Measurements from ENCODE around the gene RHOA.

DNA sequence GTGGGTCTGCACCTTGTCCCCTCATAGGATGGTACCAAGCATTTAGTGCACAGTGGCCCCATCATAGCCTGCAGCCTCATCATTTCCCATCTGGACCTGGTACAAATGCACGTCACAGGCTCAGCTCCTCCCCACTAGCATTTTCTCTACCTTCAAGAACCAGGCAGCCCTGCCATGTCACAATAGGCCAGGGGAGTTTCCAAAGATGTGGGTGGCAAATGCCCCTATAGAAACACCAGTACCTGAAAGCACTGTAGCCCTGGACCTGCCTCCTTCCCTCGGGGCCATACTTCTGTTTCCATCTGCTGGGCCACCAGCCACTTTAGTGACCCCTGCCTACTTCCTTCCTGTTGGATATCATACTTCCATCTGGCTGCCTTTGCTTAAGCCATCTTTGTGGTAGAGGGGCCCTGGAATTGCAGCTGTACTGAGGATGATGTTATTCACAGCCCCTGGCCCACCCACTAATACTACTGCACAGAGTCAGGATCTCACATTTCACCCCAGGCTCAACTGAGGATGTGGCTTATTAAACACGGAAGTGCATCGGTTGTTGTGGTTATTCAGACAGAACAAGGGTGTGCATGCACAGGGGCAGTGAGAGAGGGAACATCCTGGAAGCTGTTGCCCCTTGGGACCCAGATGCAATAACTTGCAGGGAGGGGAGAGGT, 4.3 kb upstream of the RHOA start:
- TF ChIP-seq, protein P1, sequence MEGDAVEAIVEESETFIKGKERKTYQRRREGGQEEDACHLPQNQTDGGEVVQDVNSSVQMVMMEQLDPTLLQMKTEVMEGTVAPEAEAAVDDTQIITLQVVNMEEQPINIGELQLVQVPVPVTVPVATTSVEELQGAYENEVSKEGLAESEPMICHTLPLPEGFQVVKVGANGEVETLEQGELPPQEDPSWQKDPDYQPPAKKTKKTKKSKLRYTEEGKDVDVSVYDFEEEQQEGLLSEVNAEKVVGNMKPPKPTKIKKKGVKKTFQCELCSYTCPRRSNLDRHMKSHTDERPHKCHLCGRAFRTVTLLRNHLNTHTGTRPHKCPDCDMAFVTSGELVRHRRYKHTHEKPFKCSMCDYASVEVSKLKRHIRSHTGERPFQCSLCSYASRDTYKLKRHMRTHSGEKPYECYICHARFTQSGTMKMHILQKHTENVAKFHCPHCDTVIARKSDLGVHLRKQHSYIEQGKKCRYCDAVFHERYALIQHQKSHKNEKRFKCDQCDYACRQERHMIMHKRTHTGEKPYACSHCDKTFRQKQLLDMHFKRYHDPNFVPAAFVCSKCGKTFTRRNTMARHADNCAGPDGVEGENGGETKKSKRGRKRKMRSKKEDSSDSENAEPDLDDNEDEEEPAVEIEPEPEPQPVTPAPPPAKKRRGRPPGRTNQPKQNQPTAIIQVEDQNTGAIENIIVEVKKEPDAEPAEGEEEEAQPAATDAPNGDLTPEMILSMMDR (conservative IDR thresholded peaks at IDR 0.05; ENCODE audit: low read depth, low read length) = no peak
- TF ChIP-seq RAD21 (IDR thresholded peaks at IDR 0.05; ENCODE audit: low read length) (no peak), POLR2A (IDR thresholded peaks at IDR 0.05; ENCODE audit: low read depth, low read length) (no peak), CEBPB (IDR thresholded peaks at IDR 0.05; ENCODE audit: low read depth, low read length) (no peak), CHD1 (IDR thresholded peaks at IDR 0.05; ENCODE audit: low read depth, low read length) (no peak), SMC3 (IDR thresholded peaks at IDR 0.05; ENCODE audit: low read depth, low read length) (no peak), BHLHE40 (IDR thresholded peaks at IDR 0.05; ENCODE audit: low read depth, low read length) (no peak), FOS (IDR thresholded peaks at IDR 0.05; ENCODE audit: low read depth, low read length) (no peak), RCOR1 (IDR thresholded peaks at IDR 0.05; ENCODE audit: insufficient replicate concordance, low read length) (no peak), RFX5 (IDR thresholded peaks at IDR 0.05; ENCODE audit: low read depth, low read length) (no peak)
- TF ChIP-seq, protein P2, sequence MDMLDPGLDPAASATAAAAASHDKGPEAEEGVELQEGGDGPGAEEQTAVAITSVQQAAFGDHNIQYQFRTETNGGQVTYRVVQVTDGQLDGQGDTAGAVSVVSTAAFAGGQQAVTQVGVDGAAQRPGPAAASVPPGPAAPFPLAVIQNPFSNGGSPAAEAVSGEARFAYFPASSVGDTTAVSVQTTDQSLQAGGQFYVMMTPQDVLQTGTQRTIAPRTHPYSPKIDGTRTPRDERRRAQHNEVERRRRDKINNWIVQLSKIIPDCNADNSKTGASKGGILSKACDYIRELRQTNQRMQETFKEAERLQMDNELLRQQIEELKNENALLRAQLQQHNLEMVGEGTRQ (IDR thresholded peaks at IDR 0.05; ENCODE audit: low read depth, low read length) = no peak
- TF ChIP-seq, protein P3, sequence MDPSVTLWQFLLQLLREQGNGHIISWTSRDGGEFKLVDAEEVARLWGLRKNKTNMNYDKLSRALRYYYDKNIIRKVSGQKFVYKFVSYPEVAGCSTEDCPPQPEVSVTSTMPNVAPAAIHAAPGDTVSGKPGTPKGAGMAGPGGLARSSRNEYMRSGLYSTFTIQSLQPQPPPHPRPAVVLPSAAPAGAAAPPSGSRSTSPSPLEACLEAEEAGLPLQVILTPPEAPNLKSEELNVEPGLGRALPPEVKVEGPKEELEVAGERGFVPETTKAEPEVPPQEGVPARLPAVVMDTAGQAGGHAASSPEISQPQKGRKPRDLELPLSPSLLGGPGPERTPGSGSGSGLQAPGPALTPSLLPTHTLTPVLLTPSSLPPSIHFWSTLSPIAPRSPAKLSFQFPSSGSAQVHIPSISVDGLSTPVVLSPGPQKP (IDR thresholded peaks at IDR 0.05; ENCODE audit: borderline replicate concordance, low read depth, low read length) = no peak

Data from IMR-90 (cell line).